MM.1S (cell line): Measurements from ENCODE around the gene PHKA2.

Source experiments
- DNase-seq: peaks from one replicate; pipeline ENCODE4 v3.0.0-alpha.2; 2015
- H2AFZ ChIP-seq: fragments of 300-600 bp; sonication (generic); 2 replicates; pipeline ENCODE4 v1.6.0; 2016; ENCODE audit warnings: antibody characterized with exemption, low read length
- H3F3A ChIP-seq: fragments of 300-600 bp; sonication (generic); 2 replicates; pipeline ENCODE4 v1.6.1; 2016; ENCODE audit warnings: mild to moderate bottlenecking, antibody characterized with exemption, low read length, moderate library complexity, mixed read lengths; ENCODE audit not compliant: insufficient read depth
- H3K27ac ChIP-seq: fragments of 300-600 bp; sonication (generic); 2 replicates; pipeline ENCODE4 v1.5.1; 2016; ENCODE audit warnings: mild to moderate bottlenecking, low read length
- H3K27me3 ChIP-seq: fragments of 300-600 bp; sonication (generic); replicated peaks from 2 replicates; pipeline ENCODE4 v1.6.0; 2016; ENCODE audit warnings: low read length; ENCODE audit not compliant: insufficient read depth
- H3K36me3 ChIP-seq: fragments of 300-600 bp; sonication (generic); replicated peaks from 2 replicates; pipeline ENCODE4 v1.6.1; 2016; ENCODE audit warnings: mild to moderate bottlenecking, low read length, mixed read lengths; ENCODE audit not compliant: insufficient read depth
- H3K4me1 ChIP-seq: fragments of 300-600 bp; sonication (generic); 2 replicates; pipeline ENCODE4 v1.6.1; 2016; ENCODE audit warnings: low read length, mixed read lengths
- H3K4me2 ChIP-seq: fragments of 300-600 bp; sonication (generic); 2 replicates; pipeline ENCODE4 v1.6.0; 2016; ENCODE audit warnings: low read depth, low read length
- H3K4me3 ChIP-seq: fragments of 300-600 bp; sonication (generic); 2 replicates; pipeline ENCODE4 v1.5.1; 2016; ENCODE audit warnings: low read length, mixed read lengths
- H3K79me2 ChIP-seq: fragments of 300-600 bp; sonication (generic); 2 replicates; pipeline ENCODE4 v1.6.1; 2016; ENCODE audit warnings: mixed run types, low read length, mixed read lengths
- H3K9ac ChIP-seq: fragments of 300-600 bp; sonication (generic); 2 replicates; pipeline ENCODE4 v1.6.1; 2016; ENCODE audit warnings: low read length, mixed read lengths
- H3K9me2 ChIP-seq: fragments of 300-600 bp; sonication (generic); replicated peaks from 2 replicates; pipeline ENCODE4 v1.6.1; 2016; ENCODE audit warnings: mild to moderate bottlenecking, low read length, mixed read lengths; ENCODE audit not compliant: insufficient read depth
- H3K9me3 ChIP-seq: fragments of 300-600 bp; sonication (generic); replicated peaks from 2 replicates; pipeline ENCODE4 v1.6.1; 2016; ENCODE audit warnings: mild to moderate bottlenecking, low read length, mixed read lengths; ENCODE audit not compliant: insufficient read depth
- H4K20me1 ChIP-seq: fragments of 300-600 bp; sonication (generic); 2 replicates; pipeline ENCODE4 v1.6.1; 2016; ENCODE audit warnings: mild to moderate bottlenecking, low read length, moderate library complexity, mixed read lengths; ENCODE audit not compliant: insufficient read depth
- EZH2 ChIP-seq: fragments of 300-600 bp; sonication (generic); optimal IDR thresholded peaks from 2 replicates; pipeline ENCODE3; 2017; ENCODE audit warnings: low read depth, mild to moderate bottlenecking, antibody characterized with exemption, low read length, mixed read lengths
- EZH2phosphoT487 ChIP-seq: fragments of 300-600 bp; sonication (generic); IDR thresholded peaks from 2 replicates; pipeline ENCODE4 v1.6.1; 2018; ENCODE audit warnings: antibody characterized with exemption, low read length
- TF ChIP-seq, protein P1 (sequence below): fragments of 300-600 bp; sonication (generic); IDR thresholded peaks from 2 replicates; pipeline ENCODE4 v1.5.1; 2016; ENCODE audit warnings: antibody characterized with exemption, low read length, mixed read lengths

Gene PHKA2

DNA sequence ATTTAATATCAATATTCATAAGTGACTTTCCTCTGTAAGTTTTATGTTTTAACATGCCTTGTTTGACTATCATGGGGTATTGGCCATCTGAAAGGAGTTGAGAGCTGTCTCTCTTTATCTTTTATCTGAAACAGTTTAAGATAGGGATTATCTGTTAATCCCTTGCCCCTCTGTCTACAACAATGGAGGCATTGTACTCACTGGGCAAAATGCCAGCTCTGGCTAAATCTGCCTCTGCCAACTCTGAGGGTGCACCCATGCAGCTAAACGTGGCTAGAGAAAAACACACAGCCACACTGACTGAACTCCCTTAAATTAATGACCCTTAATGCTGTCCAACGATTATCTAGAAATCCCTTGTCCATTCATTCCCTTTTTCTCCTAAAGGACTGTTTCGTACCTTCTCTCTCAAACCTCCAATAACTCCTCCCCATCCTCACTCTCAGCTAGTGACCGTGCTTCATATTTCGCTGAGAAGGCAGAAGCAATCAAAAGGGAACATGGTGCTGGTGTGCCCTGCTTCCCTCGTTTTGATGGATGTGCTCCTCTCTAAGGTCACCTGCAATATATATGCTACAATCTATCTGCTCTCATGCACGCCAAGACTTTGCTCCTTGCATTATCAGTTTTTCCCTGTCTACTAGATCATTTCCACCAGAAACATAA, 10.3 kb downstream of the PHKA2 start:
- H3K4me3 ChIP-seq: no peak overlapping the region
- no peaks in the 10 kb centered on the region for H3K36me3 ChIP-seq
- H3K9me3 ChIP-seq: no peaks in the 10 kb centered on the region
- no peaks in the 10 kb centered on the region for H3K79me2 ChIP-seq
- H3K27ac ChIP-seq: no peak overlapping the region
- H3K4me1 ChIP-seq: no peaks in the 10 kb centered on the region
- TF ChIP-seq, protein P1, sequence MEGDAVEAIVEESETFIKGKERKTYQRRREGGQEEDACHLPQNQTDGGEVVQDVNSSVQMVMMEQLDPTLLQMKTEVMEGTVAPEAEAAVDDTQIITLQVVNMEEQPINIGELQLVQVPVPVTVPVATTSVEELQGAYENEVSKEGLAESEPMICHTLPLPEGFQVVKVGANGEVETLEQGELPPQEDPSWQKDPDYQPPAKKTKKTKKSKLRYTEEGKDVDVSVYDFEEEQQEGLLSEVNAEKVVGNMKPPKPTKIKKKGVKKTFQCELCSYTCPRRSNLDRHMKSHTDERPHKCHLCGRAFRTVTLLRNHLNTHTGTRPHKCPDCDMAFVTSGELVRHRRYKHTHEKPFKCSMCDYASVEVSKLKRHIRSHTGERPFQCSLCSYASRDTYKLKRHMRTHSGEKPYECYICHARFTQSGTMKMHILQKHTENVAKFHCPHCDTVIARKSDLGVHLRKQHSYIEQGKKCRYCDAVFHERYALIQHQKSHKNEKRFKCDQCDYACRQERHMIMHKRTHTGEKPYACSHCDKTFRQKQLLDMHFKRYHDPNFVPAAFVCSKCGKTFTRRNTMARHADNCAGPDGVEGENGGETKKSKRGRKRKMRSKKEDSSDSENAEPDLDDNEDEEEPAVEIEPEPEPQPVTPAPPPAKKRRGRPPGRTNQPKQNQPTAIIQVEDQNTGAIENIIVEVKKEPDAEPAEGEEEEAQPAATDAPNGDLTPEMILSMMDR: no peak
- TF ChIP-seq EZH2phosphoT487 (no peak), EZH2 (no peak)
- H4K20me1 ChIP-seq: no peaks in the 10 kb centered on the region
- H3F3A ChIP-seq: no peaks in the 10 kb centered on the region
- no peak overlapping the region for H2AFZ ChIP-seq
- DNase-seq: no peak
- H3K9ac ChIP-seq: no peak overlapping the region
- H3K9me2 ChIP-seq: no peaks in the 10 kb centered on the region
- no peaks in the 10 kb centered on the region for H3K27me3 ChIP-seq
- no peak overlapping the region for H3K4me2 ChIP-seq

DNA sequence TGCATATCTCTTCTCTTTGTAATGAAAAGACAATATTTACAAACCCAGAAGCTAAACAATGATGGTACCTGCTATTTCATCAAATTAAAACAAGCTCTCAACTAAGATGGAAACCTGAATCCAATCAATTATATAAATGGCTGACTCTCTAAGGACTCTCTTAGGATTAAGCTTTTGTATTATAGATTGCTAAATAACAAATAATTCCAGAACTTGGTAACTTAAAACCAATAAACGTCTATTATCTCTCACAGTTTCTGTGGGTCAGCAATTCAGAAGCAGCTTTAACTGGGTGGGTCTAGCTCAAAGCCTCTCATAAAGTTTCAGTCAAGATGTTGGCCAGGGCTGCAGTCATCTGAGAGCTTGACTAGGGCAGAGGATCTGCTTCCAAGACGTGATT, 12.4 kb downstream of the PHKA2 start:
- no peak overlapping the region for H3K27ac ChIP-seq
- H3K4me2 ChIP-seq: no peak overlapping the region
- no peaks in the 10 kb centered on the region for H3K27me3 ChIP-seq
- H4K20me1 ChIP-seq: no peaks in the 10 kb centered on the region
- H3K9me2 ChIP-seq: no peaks in the 10 kb centered on the region
- H3K9me3 ChIP-seq: no peaks in the 10 kb centered on the region
- TF ChIP-seq EZH2phosphoT487: no peak
- TF ChIP-seq, protein P1: no peak
- TF ChIP-seq EZH2: no peak
- no peak overlapping the region for H3K4me3 ChIP-seq
- no peaks in the 10 kb centered on the region for H3F3A ChIP-seq
- no peaks in the 10 kb centered on the region for H3K36me3 ChIP-seq
- no peaks in the 10 kb centered on the region for H3K4me1 ChIP-seq
- DNase-seq: no peak
- no peak overlapping the region for H2AFZ ChIP-seq
- no peak overlapping the region for H3K9ac ChIP-seq
- H3K79me2 ChIP-seq: no peaks in the 10 kb centered on the region

DNA sequence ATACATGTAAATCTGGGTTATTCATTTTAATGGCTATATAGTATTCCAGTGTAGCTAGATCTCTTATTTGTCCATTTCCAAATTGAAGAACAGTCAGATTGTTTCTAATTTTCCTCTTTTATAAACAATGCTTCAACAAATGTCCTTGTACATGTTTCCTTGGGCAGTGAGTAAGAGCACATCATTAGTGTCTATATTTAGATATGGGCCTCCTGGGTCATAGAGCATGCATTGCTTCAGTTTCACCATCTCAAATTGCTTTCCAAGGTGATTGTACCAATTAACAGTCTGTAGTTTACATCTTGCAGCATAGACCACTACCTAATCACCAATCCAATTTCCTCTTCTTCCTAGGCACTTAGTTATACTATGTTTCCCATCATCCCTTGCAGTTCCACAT, 13.4 kb downstream of the PHKA2 start:
- no peak overlapping the region for H2AFZ ChIP-seq
- no peaks in the 10 kb centered on the region for H3K9me2 ChIP-seq
- H3K4me2 ChIP-seq: no peak overlapping the region
- DNase-seq: no peak
- TF ChIP-seq, protein P1: no peak
- TF ChIP-seq EZH2phosphoT487 (no peak), EZH2 (no peak)
- no peaks in the 10 kb centered on the region for H3K36me3 ChIP-seq
- no peaks in the 10 kb centered on the region for H3F3A ChIP-seq
- H3K4me3 ChIP-seq: no peak overlapping the region
- no peak overlapping the region for H3K9ac ChIP-seq
- H4K20me1 ChIP-seq: no peaks in the 10 kb centered on the region
- no peaks in the 10 kb centered on the region for H3K79me2 ChIP-seq
- H3K9me3 ChIP-seq: no peaks in the 10 kb centered on the region
- H3K27me3 ChIP-seq: no peaks in the 10 kb centered on the region
- no peak overlapping the region for H3K27ac ChIP-seq
- no peaks in the 10 kb centered on the region for H3K4me1 ChIP-seq
